Subcutaneous adipose tissue (tissue), 4 donors: ENCODE measurements around the gene SPINK2. TPM values are rescaled to one million over a fixed set of nuclear protein-coding genes. Genes with fewer than 3 reads are reported as not detected.

Source experiments
- CTCF ChIP-seq: fragments of 450-650 bp; IDR thresholded peaks from one replicate; pipeline ENCODE4 v1.5.1; 2016; ENCODE audit warnings: low read depth, mild to moderate bottlenecking, control low read depth, antibody characterized with exemption, moderate library complexity
- total RNA-seq, 4 donors: library from RNA; depleted of rRNA; stranded (reverse); fragments of >200 nt; gene quantifications; one replicate each; pipeline ENCODE4 v1.1.0, GENCODE V29; 2016

Gene SPINK2
- total RNA-seq, 4 donors from 2014 or later, result not detected

DNA sequence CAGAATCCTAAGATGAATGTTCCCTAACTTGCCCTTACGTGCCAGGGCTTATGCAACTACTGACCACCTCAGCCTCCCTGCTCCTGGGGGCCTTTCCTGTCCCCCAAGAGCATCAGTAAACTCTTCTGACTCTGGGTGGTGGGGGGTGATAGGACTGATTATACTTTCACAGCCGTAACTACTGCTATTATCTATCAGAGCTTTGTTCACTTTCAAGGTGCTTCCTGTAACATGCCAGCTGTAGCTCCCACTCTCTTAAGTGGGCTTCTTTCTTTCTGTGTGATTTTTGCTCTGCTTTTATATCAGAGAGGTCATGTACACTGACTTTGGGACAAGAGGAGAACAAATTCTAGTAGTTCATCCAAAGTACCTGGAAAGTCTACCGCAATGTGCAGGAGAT lies 25.3 kb downstream of the SPINK2 start:
- no peak for TF ChIP-seq CTCF

DNA sequence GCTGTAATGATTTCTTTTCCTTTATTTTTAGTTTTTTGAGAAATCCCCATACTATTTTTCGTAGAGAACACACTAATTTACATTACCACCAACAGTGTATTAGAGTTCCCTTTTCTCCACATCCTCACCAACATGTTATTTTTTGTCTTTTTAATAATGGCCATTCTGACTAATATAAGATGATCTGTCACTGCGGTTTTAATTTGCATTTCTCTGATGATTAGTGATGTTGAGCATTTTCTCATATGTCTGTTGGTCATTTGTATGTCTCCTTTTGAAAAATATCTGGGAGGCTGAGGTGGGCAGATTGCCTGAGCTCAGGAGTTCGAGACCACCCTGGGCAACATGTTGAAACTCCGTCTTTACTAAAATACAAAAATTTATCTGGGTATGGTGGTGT lies 30.2 kb downstream of the SPINK2 start:
- no peak for TF ChIP-seq CTCF

- TF ChIP-seq CTCF, result no peak
These were observed 30.8 kb downstream of the SPINK2 start for GRCh38 chr4:56790691-56791091.

- TF ChIP-seq CTCF, result no peak
These were observed 33.4 kb downstream of the SPINK2 start for GRCh38 chr4:56788081-56788480.

DNA sequence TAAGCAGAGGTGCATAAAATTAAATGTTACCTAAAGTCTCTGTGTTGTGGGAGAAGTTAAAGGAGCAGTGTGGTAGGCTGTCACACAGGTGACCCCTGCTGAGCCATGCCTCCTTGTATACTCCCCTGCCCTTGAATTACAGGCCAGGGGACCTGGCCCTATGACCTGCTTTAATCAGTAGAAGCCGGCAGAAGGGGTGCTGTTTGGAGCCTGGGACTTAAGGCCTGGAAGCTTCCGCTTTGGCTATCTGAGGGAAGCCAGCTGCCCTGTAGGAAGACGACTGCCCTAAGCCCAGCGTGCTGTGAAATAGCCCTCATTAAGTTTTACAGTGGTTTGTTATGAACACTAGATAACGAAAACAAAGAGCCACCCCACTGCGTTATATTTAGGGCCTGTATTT lies 34.1 kb downstream of the SPINK2 start:
- TF ChIP-seq CTCF, result no peak

DNA sequence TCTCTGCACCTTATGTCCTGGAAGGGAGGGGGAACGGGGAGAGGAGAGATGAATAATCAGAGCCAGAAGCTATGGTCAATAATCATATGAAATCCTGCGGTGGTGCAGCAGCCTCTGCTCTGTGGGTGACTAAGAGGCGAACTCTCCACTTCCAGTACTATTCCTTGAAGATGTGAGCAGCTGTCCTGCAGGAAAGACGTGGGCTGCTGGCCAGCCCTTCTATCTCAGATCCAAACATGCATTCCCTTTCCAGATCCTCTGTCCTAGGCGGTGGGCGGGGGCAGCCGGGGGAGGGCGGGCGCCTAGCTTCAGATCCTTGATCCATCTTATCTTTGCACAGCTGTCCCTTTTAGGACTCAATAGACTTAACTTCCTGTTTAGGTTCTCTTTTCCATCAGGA lies 34.5 kb downstream of the SPINK2 start:
- no peak for TF ChIP-seq CTCF

DNA sequence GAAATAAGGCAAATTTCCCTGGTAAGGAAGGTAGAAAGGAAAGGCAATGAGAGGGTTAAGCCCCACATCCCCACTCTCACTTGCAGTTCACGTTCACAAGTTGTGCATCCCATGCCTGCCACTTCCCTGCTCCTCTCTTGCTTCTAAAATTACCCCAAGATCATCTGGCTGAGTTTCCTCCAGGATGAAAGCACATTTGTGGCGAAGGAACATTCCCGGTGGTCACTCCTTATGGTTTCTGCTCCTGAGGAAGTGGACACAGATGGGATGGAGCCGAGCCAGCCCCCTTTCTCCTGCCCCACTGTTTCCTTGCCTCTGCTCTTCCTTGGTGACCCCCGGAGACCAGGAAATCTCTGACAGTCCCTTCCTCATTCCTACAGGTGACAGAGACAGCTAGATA lies 37.5 kb downstream of the SPINK2 start:
- TF ChIP-seq CTCF, result no peak

- no peak for TF ChIP-seq CTCF
These were observed 39.5 kb downstream of the SPINK2 start for GRCh38 chr4:56782019-56782418.
